HG03139 (cell line): Measurements from ENCODE around the gene AATK.

Experiments used
- ATAC-seq: cut with Tn5 transposase; IDR thresholded peaks from one replicate; pipeline ENCODE4 v1.9.1; 2021; ENCODE audit not compliant: unreplicated experiment

AATK gene

DNA sequence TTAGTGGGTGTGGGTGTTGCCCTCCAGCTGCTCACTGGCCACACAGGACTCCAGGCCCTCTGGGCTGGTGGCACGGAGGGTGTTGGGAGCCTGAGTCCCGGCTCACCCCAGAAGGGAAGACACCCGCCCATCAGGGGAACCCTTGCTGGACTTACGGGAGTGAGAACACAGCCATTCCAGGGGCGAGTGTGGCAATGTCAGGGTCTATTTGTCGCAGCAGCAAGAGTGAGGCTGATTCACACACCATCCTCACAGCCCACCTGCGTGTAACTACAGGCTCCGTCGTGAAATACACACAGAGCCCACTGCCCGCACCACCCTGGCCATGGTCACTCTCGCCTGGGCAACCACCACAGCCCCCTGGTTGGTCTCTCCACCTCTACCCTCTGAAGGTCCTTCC is 17.8 kb upstream of the AATK start:
- no peak for ATAC-seq

DNA sequence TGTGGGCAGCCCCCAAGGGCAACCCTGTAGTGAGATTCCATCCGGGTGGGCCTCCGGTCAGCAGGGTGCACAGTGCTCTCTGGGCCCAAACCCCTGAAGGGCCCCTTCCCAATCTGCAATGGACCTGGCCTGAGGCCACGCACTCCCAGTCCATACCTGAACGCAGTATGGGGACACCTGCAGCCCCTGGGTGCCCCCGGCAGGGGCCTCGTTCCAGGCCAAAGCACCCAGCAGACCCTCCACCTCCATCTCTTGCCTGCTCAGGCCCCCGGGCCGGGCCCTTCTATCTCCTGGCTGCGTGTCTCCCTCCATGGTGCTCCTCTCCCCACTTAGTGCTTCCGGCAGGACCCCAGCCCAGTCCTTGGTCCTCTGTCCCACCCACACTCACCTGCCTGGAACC is 17.3 kb upstream of the AATK start:
- ATAC-seq: no peak

DNA sequence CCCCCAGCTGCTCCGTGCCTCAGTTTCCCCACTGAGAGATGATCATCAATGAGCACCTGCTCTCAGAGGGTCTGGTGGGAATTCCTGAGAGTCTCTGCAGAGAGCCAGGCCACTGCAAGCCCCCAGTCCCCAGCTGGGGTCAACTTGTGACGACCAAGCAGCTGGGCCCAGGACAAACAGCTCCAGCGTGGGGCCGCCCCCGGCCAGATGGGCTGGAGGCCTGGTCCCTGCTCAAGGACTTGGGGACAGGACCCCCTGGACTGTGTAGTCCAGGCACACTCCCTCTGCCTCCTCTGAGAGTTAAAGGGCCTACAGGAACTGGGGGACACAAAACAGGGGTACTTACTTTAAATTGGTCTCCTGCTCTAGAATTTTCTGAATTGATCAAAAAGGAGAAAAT is 16.6 kb upstream of the AATK start:
- ATAC-seq: no peak

DNA sequence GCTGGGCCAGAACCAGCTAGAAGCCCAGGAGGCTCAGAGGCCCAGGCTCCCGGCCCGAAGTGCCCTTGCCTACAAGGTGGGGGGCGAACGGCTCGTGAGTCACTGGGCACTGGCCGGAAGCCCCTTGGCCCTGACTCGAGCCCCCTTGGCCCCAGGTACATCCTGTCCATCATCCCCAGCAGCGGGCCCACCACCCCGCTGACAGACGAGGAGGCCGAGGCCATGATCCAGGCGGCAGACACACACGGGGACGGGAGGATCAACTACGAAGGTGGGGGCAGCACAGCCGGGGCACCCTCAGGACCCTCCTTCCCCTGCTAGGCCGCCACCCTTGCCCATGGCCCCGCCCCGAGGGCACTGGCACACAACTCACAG is 15.8 kb upstream of the AATK start:
- ATAC-seq: no peak

DNA sequence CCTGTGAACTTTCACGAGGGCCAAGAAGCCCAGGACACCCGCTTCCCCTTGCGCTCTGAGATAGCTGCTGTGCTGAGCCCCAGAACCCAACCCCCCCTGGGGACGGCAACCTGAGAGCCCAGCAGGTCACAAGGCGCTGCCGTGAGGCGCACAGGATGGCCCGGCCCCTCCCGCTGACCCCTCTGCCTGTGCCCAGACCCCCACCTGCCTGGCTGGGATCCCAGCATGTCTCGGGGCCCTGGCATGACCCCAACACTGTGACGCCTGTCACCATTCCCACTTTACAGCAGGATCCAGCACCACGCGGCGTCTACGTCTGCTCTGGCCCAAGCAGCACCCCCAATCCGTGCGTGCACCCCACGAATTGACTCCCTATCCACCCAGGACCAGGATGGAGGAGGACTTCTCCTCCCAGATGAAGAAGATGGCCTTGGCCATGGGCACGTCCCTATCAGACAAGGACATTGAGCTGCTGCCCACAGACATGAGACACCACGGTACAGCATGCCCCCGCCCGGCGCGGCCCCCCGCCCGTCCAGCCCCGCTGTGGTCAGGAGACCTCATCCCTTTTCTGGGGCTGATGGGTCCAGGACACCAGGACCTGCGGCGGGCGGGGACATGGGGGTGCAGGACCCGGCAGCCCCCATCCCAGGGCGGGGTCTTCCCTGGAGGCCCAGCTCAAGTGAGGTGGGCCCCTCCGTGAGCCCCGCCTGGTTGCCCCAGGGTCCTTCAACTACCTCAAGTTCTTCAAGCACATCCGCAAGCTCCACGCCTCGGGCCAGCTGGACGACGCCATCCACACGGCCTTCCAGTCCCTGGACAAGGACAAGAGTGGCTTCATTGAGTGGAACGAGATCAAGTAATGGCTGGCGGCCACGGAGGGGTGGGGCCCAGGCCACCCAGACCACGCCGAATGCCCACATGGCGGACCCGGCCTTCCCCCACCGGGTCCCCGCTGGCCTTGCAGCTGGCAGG is 15.1 kb upstream of the AATK start:
- no peak for ATAC-seq

DNA sequence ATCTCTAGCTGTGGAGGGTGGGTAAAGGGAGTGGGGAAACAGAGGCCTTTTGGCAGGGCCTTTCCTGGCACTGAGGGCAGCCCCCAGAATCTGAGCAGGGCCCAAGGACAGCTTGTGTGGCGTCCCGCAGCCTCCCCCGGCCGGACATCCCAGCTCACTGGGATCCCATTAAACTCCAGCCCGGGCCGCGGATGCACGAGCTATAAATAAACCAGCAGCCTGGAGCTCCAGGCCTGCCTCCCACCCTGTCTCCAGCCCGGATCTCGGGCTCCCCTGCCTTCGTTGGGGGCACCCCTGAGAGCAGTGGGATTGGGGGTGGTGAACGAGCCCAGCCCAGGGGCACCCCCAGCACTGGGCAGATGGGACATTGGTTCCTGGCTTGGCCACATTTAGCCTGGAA is 13.8 kb upstream of the AATK start:
- no peak for ATAC-seq

DNA sequence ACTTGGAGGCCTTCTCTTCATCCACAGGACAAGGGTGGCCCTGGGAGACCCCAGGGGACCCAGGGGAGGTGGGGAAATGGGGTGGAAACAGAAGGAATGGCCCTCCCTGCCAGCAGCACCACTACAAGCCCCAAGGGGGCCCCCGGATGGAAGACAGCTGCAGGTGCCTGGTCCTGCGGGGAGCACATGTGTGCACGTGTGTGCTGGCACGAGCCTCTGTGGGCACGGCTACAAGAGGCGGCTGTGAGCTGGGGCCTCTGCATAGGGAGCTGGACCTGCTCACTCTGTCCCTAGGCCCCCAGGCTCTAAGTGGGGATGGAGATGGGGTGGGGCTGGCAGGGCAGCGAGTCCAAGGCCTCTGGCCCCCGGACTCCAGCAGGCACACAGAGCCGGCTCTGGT is 13.2 kb upstream of the AATK start:
- ATAC-seq: no peak

DNA sequence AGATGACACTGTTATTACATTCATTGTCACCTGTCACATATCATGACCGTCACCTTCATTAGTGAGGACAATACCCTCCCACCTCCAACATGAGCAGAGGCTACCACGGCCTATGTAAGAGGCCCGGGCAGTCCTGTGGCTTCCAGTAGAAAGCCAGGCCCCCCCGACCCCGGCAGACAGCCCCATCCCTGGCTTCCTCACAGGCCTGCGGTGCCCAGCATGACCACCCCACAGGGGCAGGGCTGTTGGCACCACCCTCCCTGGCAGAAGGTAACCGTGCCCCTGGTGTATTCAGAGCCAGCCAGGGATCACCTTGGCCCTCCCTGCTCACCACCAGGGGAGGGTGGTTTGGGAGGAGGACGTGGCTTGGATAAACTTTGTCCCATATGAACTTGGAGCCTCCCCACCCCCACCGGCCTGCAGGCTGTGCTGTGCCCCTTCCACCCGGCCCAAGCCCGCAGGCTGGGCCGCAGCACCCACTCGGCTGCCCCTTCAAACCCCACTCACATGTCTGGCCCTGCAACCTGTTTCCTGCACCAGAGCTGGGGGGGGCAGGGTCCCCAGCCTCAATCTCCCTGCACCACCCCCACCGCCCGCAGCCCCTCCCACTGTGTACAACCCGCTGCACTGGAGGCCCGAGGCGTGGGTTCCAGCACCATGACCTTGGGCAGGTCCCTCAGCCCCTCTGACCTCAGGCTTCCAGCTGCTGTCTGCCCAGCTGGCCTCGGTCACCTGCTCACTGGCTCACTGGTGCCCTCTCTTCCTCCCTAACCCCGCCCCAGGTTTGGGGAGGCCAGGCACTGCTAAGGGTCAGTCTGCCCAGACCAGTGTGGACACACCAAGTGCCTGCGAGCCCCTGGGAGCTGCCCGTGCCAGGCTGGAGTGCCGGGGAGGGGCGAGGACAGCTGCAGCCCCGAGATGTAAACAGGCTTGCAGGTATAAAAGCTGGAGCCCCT is 12.4 kb upstream of the AATK start:
- ATAC-seq: no peak

DNA sequence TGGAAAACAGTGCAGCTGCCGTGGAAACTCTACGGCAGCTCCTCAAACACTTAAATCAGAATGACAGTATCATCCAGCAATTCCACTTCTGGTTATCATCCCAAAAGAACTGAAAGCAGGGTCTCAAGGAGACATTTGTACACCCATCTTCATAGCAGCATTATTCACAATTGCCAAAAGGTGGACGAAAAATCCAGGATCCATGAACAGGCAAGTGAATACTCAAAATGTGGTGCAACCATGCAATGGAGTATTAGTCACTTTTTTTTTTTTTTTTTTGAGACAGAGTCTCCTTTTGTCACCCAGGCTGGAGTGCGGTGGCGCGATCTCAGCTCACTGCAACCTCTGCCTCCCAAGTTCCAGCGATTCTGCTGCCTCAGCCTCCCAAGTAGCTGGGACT is 10.6 kb upstream of the AATK start:
- ATAC-seq: no peak

DNA sequence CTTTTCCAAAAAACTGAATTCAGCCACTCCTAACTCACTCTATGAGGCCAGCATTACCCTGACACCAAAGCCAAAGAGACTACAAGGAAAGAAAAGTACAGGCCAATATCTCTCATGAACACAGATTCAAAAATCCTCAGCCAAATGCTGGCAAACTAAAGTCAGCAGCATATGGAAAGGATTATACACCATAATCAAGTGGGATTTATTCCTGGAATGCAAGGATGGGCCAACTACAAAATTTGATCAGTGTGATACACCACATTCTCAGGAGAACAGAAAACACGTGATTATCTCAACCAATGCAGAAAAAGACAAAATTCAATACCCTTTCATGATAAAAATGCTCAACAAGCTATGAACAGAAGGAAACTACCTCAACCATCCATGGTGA is 7.7 kb upstream of the AATK start:
- no peak for ATAC-seq

DNA sequence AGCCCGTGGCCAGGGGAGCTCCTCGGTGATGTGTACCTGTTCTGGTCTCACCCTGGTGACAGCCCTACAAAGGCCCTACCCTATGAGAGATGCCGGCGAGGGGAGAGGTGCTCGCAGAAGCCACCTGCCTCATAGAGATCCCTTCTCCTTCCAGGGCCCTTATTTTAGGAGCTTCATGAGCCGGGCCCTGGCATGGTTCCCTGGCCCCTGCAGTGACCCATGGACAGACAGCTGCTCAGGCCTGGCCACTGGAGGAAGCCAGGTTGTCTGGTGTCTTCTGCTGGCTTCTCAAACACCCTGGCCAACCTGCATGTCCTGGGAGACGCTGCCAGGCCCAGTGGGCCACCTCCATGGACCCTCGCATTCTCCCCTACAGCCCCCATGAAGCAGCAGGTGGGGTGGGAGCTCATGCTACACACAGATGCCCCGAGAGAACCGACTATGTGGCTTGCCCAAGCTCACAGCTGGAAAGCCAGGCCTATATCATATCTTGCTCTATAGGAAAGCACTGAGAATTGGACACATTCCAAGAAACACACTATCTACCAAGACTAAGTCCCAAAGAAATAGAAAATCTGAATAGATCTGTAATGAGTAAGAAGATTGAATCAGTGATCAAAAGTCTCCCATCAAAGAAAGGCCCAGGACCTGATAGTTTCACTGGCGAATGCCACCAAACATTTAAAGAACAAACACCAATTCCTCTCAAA is 7.2 kb upstream of the AATK start:
- no peak for ATAC-seq

DNA sequence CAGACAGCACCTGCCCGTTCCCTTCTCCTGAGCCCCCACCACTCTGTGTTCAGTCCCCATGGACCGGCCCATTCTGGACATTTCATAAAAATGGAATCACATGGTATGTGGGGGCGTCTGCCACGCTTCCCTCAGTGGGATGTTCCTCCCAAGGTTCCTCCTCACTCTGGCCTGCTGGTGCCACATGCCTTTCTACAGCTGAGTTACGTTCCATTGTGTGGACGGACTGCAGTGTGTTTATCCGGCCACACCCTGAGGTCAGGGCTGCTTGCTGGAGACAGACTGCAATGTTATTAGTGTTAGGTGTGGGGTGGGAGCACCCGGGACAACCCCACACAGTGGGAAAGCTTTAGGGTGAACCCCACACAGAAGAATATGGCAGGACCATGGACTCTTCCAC is 5.9 kb upstream of the AATK start:
- ATAC-seq: no peak

DNA sequence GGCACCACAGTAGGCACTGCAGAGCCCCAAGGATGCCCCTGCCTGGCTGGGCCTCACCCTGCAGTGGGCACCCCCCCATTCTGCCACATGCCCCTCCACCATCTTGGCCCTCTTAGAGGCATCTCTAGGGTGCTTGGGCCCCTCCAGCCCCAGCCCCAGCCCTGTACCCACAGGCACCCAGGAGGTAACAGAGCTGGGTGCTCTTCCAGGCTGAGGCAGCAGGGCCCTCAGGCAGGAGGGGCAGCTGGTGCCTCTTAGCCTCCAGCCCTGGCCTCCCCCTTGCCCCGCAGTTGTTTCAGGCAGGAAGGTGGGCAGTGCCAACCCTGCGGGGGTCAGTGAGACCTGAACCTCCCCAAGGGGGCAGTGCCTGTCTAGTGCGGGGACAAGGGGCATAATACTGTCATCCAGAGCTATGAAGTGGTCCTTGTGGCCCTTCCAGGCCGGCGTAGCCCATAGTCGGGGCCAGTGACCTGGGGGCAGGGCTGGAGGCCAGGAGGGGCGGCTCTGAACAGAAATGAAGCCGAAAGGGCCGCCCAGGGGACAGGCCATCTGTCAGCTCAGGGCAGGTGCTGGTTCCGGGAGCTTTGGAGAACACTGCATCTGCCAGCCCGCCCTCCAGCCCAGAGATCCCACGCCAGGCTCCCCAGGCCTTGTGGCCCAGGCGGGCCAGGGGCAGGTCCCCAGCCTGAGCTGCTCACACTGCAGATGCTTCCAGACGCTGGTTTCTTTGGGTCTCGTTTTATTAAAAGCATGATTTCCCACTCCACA is 4.9 kb upstream of the AATK start:
- ATAC-seq: no peak

DNA sequence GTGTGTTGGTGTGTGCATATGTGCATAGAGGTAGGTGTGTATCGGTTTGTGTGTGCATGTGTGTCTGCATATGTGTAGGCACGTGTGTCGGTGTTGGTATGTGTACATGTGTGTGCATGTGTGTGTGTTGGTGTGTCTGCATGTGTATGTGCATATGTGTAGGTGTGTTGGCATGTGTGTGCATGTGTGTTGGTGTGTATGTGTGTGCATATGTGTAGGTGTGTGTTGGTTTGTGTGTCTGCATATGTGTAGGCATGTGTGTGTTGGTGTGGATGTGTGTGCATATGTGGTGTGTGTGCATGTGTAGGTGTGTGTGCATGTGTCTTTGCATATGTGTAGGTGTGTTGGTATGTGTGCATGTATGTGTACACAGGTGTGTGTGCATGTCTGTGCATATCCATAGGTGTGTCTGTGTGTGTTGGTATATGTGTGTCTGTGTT is 3.9 kb upstream of the AATK start:
- ATAC-seq: no peak

DNA sequence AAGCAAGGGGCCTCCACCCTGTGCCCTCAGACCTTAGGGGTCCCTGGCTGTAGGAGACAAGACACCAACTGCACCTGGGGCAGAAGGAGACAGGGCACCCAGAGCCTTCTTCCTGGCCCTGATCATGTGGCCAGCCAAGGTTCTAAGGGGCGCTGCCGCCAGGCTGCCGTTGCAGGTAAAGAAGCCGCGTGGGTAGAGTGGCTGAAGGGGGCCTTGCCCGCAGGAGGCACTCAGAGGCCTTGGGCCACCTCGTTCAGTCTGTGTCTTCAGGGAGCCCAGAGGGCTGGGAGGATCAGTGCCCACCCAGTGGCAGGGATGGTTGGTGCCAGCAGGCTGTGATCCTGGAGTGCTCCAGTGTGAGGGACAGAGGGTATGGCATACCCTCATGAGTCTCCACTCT is 1.6 kb upstream of the AATK start:
- ATAC-seq: no peak

DNA sequence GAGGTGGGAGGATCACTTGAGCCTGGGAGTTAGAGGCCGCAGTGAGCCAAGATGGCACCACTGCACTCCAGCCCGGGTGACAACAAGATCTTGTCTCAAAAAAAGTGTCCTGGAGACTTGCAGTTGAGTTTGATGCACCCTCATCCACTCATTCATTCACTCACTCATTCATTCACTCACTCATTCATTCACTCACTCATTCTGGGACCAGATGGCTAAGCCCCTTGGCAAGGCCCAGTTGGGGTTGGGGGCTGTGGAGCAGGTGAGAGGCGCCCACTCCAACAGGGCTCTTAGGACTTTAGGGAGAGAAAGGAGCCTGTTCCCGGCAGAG is 1.1 kb upstream of the AATK start:
- no peak for ATAC-seq

DNA sequence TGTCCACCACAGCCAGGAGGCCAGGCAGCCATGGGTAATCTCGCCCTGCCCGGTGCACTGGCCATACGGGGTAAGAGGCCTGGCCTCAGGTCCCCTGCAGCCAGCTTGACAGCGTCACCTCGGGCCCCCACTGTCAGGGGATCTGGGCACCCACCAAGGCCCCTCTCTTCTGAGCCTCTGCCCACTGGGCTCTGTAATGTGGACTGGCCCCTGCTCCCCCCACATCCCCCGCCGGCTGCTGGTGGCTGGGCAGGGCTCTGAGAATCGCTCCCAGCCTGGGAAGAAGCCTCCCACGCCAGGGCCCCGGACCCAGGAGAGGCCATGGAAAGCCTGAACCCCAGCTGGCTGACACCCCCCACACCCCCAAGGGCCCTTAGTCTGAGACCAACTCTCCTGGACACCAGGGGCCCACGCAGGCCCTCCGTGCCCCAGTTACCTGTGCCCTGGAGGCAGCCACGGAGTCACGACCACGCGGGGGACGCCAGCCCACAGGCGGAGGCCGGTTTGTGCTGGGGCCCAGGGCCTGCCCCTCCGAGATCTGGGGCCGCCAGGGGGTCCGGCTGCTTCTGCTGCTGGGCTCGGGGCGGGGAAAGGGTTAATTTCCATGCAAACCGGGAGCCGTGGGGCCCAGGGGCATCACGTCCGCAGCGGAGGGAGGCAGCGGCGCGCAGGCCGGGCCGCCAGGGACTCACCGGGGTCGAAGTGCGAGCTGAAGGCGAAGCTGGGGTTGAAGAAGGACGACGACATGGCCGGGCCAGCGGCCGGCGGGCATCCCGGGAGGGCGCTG is 582 bp downstream of the AATK start, which contains the start of gene PVALEF:
Gene PVALEF, plus strand, starts transcription at position 262 of the 787 bp plus-strand sequence. CDS start 15,720 bp downstream, outside the sequence.
- no peak for ATAC-seq

DNA sequence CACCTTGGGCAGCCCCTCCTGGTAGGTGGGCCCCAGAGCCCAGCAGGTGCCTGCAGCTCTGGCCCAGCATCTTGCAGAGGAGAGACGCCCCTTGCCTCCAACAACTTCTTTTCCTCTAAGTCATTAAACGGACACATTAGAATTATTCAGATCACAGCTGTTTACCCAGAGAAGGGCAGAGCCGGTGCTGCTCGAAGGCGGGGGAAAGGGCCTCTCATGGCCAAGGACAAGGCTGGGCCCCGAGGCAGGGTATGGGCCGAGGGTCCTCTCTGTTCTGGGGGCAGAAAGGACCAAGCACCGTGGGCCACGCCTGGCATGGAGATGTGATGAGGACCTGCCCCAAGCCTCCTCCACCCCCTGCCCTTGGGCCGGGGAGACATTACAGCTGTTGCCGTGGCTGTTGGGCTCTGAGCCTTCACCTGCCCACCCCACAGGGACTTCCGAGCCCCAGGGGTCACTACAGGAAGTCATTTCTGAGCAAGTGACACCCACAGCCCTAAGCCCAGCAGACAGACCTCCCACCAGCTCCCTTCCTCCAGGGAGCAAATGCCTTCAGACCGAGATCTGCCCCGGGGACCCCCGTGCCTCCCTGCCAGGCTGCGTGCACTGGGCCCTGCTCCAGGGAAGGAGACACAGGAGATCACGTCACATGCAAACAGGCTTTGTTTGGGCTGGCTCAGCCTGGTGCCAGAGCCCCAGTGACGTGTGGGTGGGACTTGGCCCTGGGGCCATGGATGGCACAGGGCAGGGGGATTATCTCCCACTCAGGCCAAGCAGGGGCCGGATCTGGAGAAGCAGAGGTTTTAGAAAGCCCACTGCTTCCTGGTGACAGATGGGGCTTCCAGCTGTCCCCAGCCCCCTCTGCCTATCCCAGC is 1.4 kb downstream of the AATK start:
- ATAC-seq: no peak
